ENCODE data around the gene PCNP. TPM values are rescaled to one million over a fixed set of nuclear protein-coding genes. Genes with fewer than 3 reads are reported as not detected.

The PCNP gene
- total RNA-seq, 1 experiment from 2014 or later, result 216 TPM

- peaks cover 27 to 33% of the 10 kb centered on the region in 2 experiments for H3K9me3 Mint-ChIP-seq
Observed at GRCh38 chr3:101527441-101527840, 46.5 kb upstream of the PCNP start.

More at GRCh38 chr3:101527441-101527840, 46.5 kb upstream of the PCNP start:
- no peak overlapping the region for H3K27ac ChIP-seq (ENCODE audit: insufficient read length, low read depth, low read length)
- no peak overlapping the region for H2BK20ac ChIP-seq (ENCODE audit: low read depth, low read length, poor library complexity, severe bottlenecking)
- no peak overlapping the region for H3K18ac ChIP-seq (ENCODE audit: insufficient read length, low read depth, low read length)
- no peak overlapping the region for H3K14ac ChIP-seq (ENCODE audit: insufficient read depth, low read length)
- no peak overlapping the region for H2BK15ac ChIP-seq (ENCODE audit: low read depth, low read length)
- no peak overlapping the region for H4K5ac ChIP-seq (ENCODE audit: insufficient read length, low read depth, low read length)
- H3K4me1 ChIP-seq (ENCODE audit: insufficient read depth, low read length), result no peaks in the 10 kb centered on the region; the same call in 1 of the 2 replicates
- no peak overlapping the region for H3K4ac ChIP-seq (ENCODE audit: low read depth, low read length)
- TF ChIP-seq, protein P1, sequence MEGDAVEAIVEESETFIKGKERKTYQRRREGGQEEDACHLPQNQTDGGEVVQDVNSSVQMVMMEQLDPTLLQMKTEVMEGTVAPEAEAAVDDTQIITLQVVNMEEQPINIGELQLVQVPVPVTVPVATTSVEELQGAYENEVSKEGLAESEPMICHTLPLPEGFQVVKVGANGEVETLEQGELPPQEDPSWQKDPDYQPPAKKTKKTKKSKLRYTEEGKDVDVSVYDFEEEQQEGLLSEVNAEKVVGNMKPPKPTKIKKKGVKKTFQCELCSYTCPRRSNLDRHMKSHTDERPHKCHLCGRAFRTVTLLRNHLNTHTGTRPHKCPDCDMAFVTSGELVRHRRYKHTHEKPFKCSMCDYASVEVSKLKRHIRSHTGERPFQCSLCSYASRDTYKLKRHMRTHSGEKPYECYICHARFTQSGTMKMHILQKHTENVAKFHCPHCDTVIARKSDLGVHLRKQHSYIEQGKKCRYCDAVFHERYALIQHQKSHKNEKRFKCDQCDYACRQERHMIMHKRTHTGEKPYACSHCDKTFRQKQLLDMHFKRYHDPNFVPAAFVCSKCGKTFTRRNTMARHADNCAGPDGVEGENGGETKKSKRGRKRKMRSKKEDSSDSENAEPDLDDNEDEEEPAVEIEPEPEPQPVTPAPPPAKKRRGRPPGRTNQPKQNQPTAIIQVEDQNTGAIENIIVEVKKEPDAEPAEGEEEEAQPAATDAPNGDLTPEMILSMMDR (conservative IDR thresholded peaks at IDR 0.05), result no peak
- H2BK12ac ChIP-seq (ENCODE audit: insufficient read length, low read depth, low read length), result no peak overlapping the region
- H3K9ac ChIP-seq (ENCODE audit: extremely low read depth, insufficient read length, low read length), result no peak overlapping the region
- no peak overlapping the region for H2AFZ ChIP-seq (ENCODE audit: low read length)
- no peaks in the 10 kb centered on the region for H3K27me3 ChIP-seq (ENCODE audit: insufficient read depth, low read length)
- Mint-ChIP-seq H3K27ac (no peak overlapping the region), H3K36me3 (ENCODE audit: insufficient read depth in 1 of 3, low read depth in 3 of 3) (peaks cover 16 to 24% (median 16%) of the 10 kb centered on the region in 3 experiments), H3K27me3 (ENCODE audit: low read depth) (no peaks in the 10 kb centered on the region), H3K4me1 (peaks cover 30 to 31% of the 10 kb centered on the region in 2 experiments), H3K4me3 (no peak overlapping the region)
- no peak overlapping the region for H3K23ac ChIP-seq (ENCODE audit: insufficient read length, low read depth, low read length)
- H2AK5ac ChIP-seq (ENCODE audit: insufficient read length, low read length), result no peak overlapping the region
- H2BK5ac ChIP-seq (ENCODE audit: insufficient read length, low read length), result no peak overlapping the region
- no peak for DNase-seq
- H3K23me2 ChIP-seq (ENCODE audit: insufficient read length, low read depth, low read length, poor library complexity, severe bottlenecking), result no peaks in the 10 kb centered on the region
- no peak overlapping the region for H3K4me2 ChIP-seq (ENCODE audit: insufficient read depth, insufficient read length, low read length)
- H4K20me1 ChIP-seq (ENCODE audit: control insufficient read depth, insufficient read depth, insufficient read length), result no peaks in the 10 kb centered on the region
- H2BK120ac ChIP-seq (ENCODE audit: low read depth, low read length, poor library complexity, severe bottlenecking), result no peak overlapping the region
- H3T11ph ChIP-seq (ENCODE audit: low read length), result no peak overlapping the region
- H3K56ac ChIP-seq (ENCODE audit: insufficient read length, low read depth, low read length), result no peak overlapping the region
- no peak overlapping the region for H4K91ac ChIP-seq (ENCODE audit: insufficient read length, low read depth, low read length)
- no peaks in the 10 kb centered on the region for H3K79me2 ChIP-seq (ENCODE audit: insufficient read depth, low read length)
- no peaks in the 10 kb centered on the region for H3K79me1 ChIP-seq (ENCODE audit: insufficient read depth, low read depth, low read length, poor library complexity, severe bottlenecking)
- peaks cover 7% of the 10 kb centered on the region for H3K9me3 ChIP-seq (ENCODE audit: control insufficient read depth, low read depth, low read length)
- no peak overlapping the region for H4K8ac ChIP-seq (replicated peaks; ENCODE audit: insufficient read length, low read depth, low read length)
- WGBS (ENCODE audit: extremely low coverage, insufficient read length, low lambda C conversion rate), result no CpG with 5 or more reads among the region's 4 CpGs

Data from H9 (cell line).